ENCODE data around the gene THBD. TPM values are rescaled to one million over a fixed set of nuclear protein-coding genes. Genes with fewer than 3 reads are reported as not detected.

Gene THBD
- total and polyA plus RNA-seq, 5 donors from 2014 or later, result not detected

GRCh38 chr20:23037017-23037481 is 12.4 kb downstream of the THBD start:
- Mint-ChIP-seq H3K36me3 (no peaks in the 10 kb centered on the region), H3K9me3 (peaks cover 0 to 1% (median 0%) of the 10 kb centered on the region in 7 donors), H3K27me3 (peaks cover 44% of the 10 kb centered on the region), H3K27ac (no peak overlapping the region), H3K4me1 (no peaks in the 10 kb centered on the region), H3K4me3 (no peak overlapping the region)
- no peak for ATAC-seq (ENCODE audit: low read depth in 2 of 2)
- Histone ChIP-seq H3K4me1 (ENCODE audit: control insufficient read depth, insufficient read depth, low read length, poor library complexity, severe bottlenecking) (no peaks in the 10 kb centered on the region), H3K9me3 (ENCODE audit: control insufficient read depth in 2 of 2, low read length in 2 of 2) (no peaks in the 10 kb centered on the region), H3K36me3 (ENCODE audit: control insufficient read depth, insufficient read depth, low read length) (no peaks in the 10 kb centered on the region), H3K27me3 (ENCODE audit: control insufficient read depth, insufficient read depth, low read length) (peaks cover 3% of the 10 kb centered on the region), H3K4me3 (ENCODE audit: low read depth, low read length) (no peak overlapping the region), H3K27ac (ENCODE audit: insufficient read depth, low read length, poor library complexity, severe bottlenecking) (no peak overlapping the region)
- no peak for DNase-seq

- peaks cover 0 to 1% (median 0%) of the 10 kb centered on the region in 7 donors for H3K9me3 Mint-ChIP-seq
- H3K27ac Mint-ChIP-seq, result no peak overlapping the region
- Histone ChIP-seq H3K27ac (ENCODE audit: insufficient read depth, low read length, poor library complexity, severe bottlenecking) (no peak overlapping the region), H3K4me3 (ENCODE audit: low read depth, low read length) (no peak overlapping the region), H3K4me1 (ENCODE audit: control insufficient read depth, insufficient read depth, low read length, poor library complexity, severe bottlenecking) (no peaks in the 10 kb centered on the region), H3K27me3 (ENCODE audit: control insufficient read depth, insufficient read depth, low read length) (peaks cover 3% of the 10 kb centered on the region), H3K9me3 (ENCODE audit: control insufficient read depth in 2 of 2, low read length in 2 of 2) (no peaks in the 10 kb centered on the region), H3K36me3 (ENCODE audit: control insufficient read depth, insufficient read depth, low read length) (no peaks in the 10 kb centered on the region)
- H3K4me1 Mint-ChIP-seq, result no peaks in the 10 kb centered on the region
- no peaks in the 10 kb centered on the region for H3K36me3 Mint-ChIP-seq
- DNase-seq, result no peak
- no peak for ATAC-seq (ENCODE audit: low read depth in 2 of 2)
- H3K4me3 Mint-ChIP-seq, result no peak overlapping the region
- H3K27me3 Mint-ChIP-seq, result peaks cover 44% of the 10 kb centered on the region
Measured at GRCh38 chr20:23036371-23036770, 13.1 kb downstream of the THBD start.

- no peak overlapping the region for H3K27ac ChIP-seq (ENCODE audit: insufficient read depth, low read length, poor library complexity, severe bottlenecking)
- no peaks in the 10 kb centered on the region for H3K9me3 ChIP-seq (ENCODE audit: control insufficient read depth in 2 of 2, low read length in 2 of 2)
- H3K36me3 Mint-ChIP-seq, result no peaks in the 10 kb centered on the region
- H3K4me3 Mint-ChIP-seq, result no peak overlapping the region
- no peaks in the 10 kb centered on the region for H3K36me3 ChIP-seq (ENCODE audit: control insufficient read depth, insufficient read depth, low read length)
- no peak for ATAC-seq (ENCODE audit: low read depth in 2 of 2)
- H3K4me3 ChIP-seq (ENCODE audit: low read depth, low read length), result no peak overlapping the region
- DNase-seq, result no peak
- H3K27me3 Mint-ChIP-seq, result peaks cover 42% of the 10 kb centered on the region
- peaks cover 3% of the 10 kb centered on the region for H3K27me3 ChIP-seq (ENCODE audit: control insufficient read depth, insufficient read depth, low read length)
- no peaks in the 10 kb centered on the region for H3K4me1 Mint-ChIP-seq
- no peak overlapping the region for H3K27ac Mint-ChIP-seq
- H3K4me1 ChIP-seq (ENCODE audit: control insufficient read depth, insufficient read depth, low read length, poor library complexity, severe bottlenecking), result no peaks in the 10 kb centered on the region
- peaks cover 0 to 1% (median 0%) of the 10 kb centered on the region in 7 donors for H3K9me3 Mint-ChIP-seq
Measured at GRCh38 chr20:23035731-23036130, 13.7 kb downstream of the THBD start.

GRCh38 chr20:23034721-23035671 is 14.5 kb downstream of the THBD start, which contains the start of gene SSTR4:
Gene SSTR4 (plus strand): TSS chr20:23035312. CDS start chr20:23035484, 172 bp downstream.
- Mint-ChIP-seq H3K4me1 (no peaks in the 10 kb centered on the region), H3K36me3 (no peaks in the 10 kb centered on the region), H3K27ac (no peak within 1 kb of the TSS), H3K27me3 (peaks cover 39% of the 10 kb centered on the region), H3K4me3 (no peak within 1 kb of the TSS), H3K9me3 (peaks cover 0 to 1% (median 0%) of the 10 kb centered on the region in 7 donors)
- H3K27ac ChIP-seq (ENCODE audit: insufficient read depth, low read length, poor library complexity, severe bottlenecking), result no peak within 1 kb of the TSS
- ATAC-seq (ENCODE audit: low read depth in 2 of 2) (no peak), DNase-seq (no peak)
- no peaks in the 10 kb centered on the region for H3K36me3 ChIP-seq (ENCODE audit: control insufficient read depth, insufficient read depth, low read length)
- no peaks in the 10 kb centered on the region for H3K4me1 ChIP-seq (ENCODE audit: control insufficient read depth, insufficient read depth, low read length, poor library complexity, severe bottlenecking)
- H3K27me3 ChIP-seq (ENCODE audit: control insufficient read depth, insufficient read depth, low read length), result peaks cover 3% of the 10 kb centered on the region
- no peaks in the 10 kb centered on the region for H3K9me3 ChIP-seq (ENCODE audit: control insufficient read depth in 2 of 2, low read length in 2 of 2)
- H3K4me3 ChIP-seq (ENCODE audit: low read depth, low read length), result no peak within 1 kb of the TSS

- Mint-ChIP-seq H3K27me3 (peaks cover 43% of the 10 kb centered on the region), H3K4me1 (no peaks in the 10 kb centered on the region), H3K4me3 (no peak overlapping the region), H3K27ac (no peak overlapping the region), H3K9me3 (peaks cover 0 to 1% (median 0%) of the 10 kb centered on the region in 7 donors), H3K36me3 (no peaks in the 10 kb centered on the region)
- Histone ChIP-seq H3K9me3 (ENCODE audit: control insufficient read depth in 2 of 2, low read length in 2 of 2) (no peaks in the 10 kb centered on the region), H3K27me3 (ENCODE audit: control insufficient read depth, insufficient read depth, low read length) (no peaks in the 10 kb centered on the region), H3K36me3 (ENCODE audit: control insufficient read depth, insufficient read depth, low read length) (no peaks in the 10 kb centered on the region), H3K4me3 (ENCODE audit: low read depth, low read length) (no peak overlapping the region), H3K27ac (ENCODE audit: insufficient read depth, low read length, poor library complexity, severe bottlenecking) (no peak overlapping the region), H3K4me1 (ENCODE audit: control insufficient read depth, insufficient read depth, low read length, poor library complexity, severe bottlenecking) (no peaks in the 10 kb centered on the region)
- ATAC-seq (ENCODE audit: low read depth in 2 of 2), result no peak
- no peak for DNase-seq
Measured at GRCh38 chr20:23033918-23034317, 15.6 kb downstream of the THBD start.

GRCh38 chr20:23032750-23033078 is 16.8 kb downstream of the THBD start:
- no peak for DNase-seq
- Histone ChIP-seq H3K27me3 (ENCODE audit: control insufficient read depth, insufficient read depth, low read length) (no peaks in the 10 kb centered on the region), H3K9me3 (ENCODE audit: control insufficient read depth in 2 of 2, low read length in 2 of 2) (no peaks in the 10 kb centered on the region), H3K27ac (ENCODE audit: insufficient read depth, low read length, poor library complexity, severe bottlenecking) (no peak overlapping the region), H3K36me3 (ENCODE audit: control insufficient read depth, insufficient read depth, low read length) (no peaks in the 10 kb centered on the region), H3K4me1 (ENCODE audit: control insufficient read depth, insufficient read depth, low read length, poor library complexity, severe bottlenecking) (no peaks in the 10 kb centered on the region), H3K4me3 (ENCODE audit: low read depth, low read length) (no peak overlapping the region)
- H3K27me3 Mint-ChIP-seq, result peaks cover 35% of the 10 kb centered on the region
- H3K36me3 Mint-ChIP-seq, result no peaks in the 10 kb centered on the region
- no peak overlapping the region for H3K27ac Mint-ChIP-seq
- no peak overlapping the region for H3K4me3 Mint-ChIP-seq
- ATAC-seq (ENCODE audit: low read depth in 2 of 2), result no peak
- peaks cover 0 to 1% (median 0%) of the 10 kb centered on the region in 7 donors for H3K9me3 Mint-ChIP-seq
- H3K4me1 Mint-ChIP-seq, result no peaks in the 10 kb centered on the region

- ATAC-seq (ENCODE audit: low read depth in 2 of 2), result no peak
- Histone ChIP-seq H3K4me1 (ENCODE audit: control insufficient read depth, insufficient read depth, low read length, poor library complexity, severe bottlenecking) (no peaks in the 10 kb centered on the region), H3K9me3 (ENCODE audit: control insufficient read depth in 2 of 2, low read length in 2 of 2) (no peaks in the 10 kb centered on the region), H3K27ac (ENCODE audit: insufficient read depth, low read length, poor library complexity, severe bottlenecking) (no peak overlapping the region), H3K27me3 (ENCODE audit: control insufficient read depth, insufficient read depth, low read length) (no peaks in the 10 kb centered on the region), H3K36me3 (ENCODE audit: control insufficient read depth, insufficient read depth, low read length) (no peaks in the 10 kb centered on the region), H3K4me3 (ENCODE audit: low read depth, low read length) (no peak overlapping the region)
- H3K27ac Mint-ChIP-seq, result no peak overlapping the region
- peaks cover 0 to 1% (median 0%) of the 10 kb centered on the region in 7 donors for H3K9me3 Mint-ChIP-seq
- no peak overlapping the region for H3K4me3 Mint-ChIP-seq
- H3K27me3 Mint-ChIP-seq, result peaks cover 29% of the 10 kb centered on the region
- H3K36me3 Mint-ChIP-seq, result no peaks in the 10 kb centered on the region
- H3K4me1 Mint-ChIP-seq, result no peaks in the 10 kb centered on the region
- no peak for DNase-seq
Measured at GRCh38 chr20:23032056-23032749, 17.3 kb downstream of the THBD start.
